ENCODE measurements around the gene UBP1.

- TF ChIP-seq ZNF274 (IDR thresholded peaks at IDR 0.05; ENCODE audit: low read depth, low read length) (no peak), YY1 (IDR thresholded peaks at IDR 0.05; ENCODE audit: insufficient read depth, insufficient read length) (no peak)
These were observed 67.1 kb downstream of the UBP1 start for GRCh38 chr3:33373082-33373437.

Data from NT2/D1 (cell line).